Endodermal cell (in vitro differentiated cells): ENCODE data around the gene TRAK1. TPM values are rescaled to one million over a fixed set of nuclear protein-coding genes. Genes with fewer than 3 reads are reported as not detected.

Experiments
- DNase-seq: peaks from one replicate; pipeline ENCODE4 v3.0.0-alpha.2; 2017
- H3K27ac ChIP-seq: 2 replicates; pipeline ENCODE4 v1.5.1; 2013; ENCODE audit warnings: mild to moderate bottlenecking, low read depth, low read length, moderate library complexity
- H3K27me3 ChIP-seq: 2 replicates; pipeline ENCODE4 v1.6.1; 2013; ENCODE audit warnings: mild to moderate bottlenecking, low read length, moderate library complexity; ENCODE audit not compliant: insufficient read depth, control insufficient read depth, poor library complexity, severe bottlenecking
- H3K36me3 ChIP-seq: 2 replicates; pipeline ENCODE4 v1.7.0; 2013; ENCODE audit warnings: mild to moderate bottlenecking, low read length, moderate library complexity; ENCODE audit not compliant: control insufficient read depth, insufficient read depth
- H3K4me1 ChIP-seq: one replicate; pipeline ENCODE4 v1.7.0; 2013; ENCODE audit warnings: low read length; ENCODE audit not compliant: control insufficient read depth, insufficient read depth
- H3K4me3 ChIP-seq: 2 replicates; pipeline ENCODE4 v1.5.1; 2013; ENCODE audit warnings: mild to moderate bottlenecking, low read length, moderate library complexity
- H3K9ac ChIP-seq: 2 replicates; pipeline ENCODE4 v1.6.1; 2013; ENCODE audit warnings: mild to moderate bottlenecking, low read length, moderate library complexity; ENCODE audit not compliant: poor library complexity, severe bottlenecking; ENCODE audit errors: extremely low read depth
- H3K9me3 ChIP-seq: 2 replicates; pipeline ENCODE4 v1.6.1; 2013; ENCODE audit warnings: mild to moderate bottlenecking, low read length, moderate library complexity; ENCODE audit not compliant: control insufficient read depth
- H3K27ac Mint-ChIP-seq: 2 replicates; pipeline ENCODE4 v1.8.0; 2020; ENCODE audit warnings: mixed read lengths
- H3K27me3 Mint-ChIP-seq: 2 replicates; pipeline ENCODE4 v1.8.0; 2021; ENCODE audit warnings: mild to moderate bottlenecking, mixed read lengths; ENCODE audit not compliant: insufficient read depth
- H3K36me3 Mint-ChIP-seq: 2 replicates; pipeline ENCODE4 v1.8.0; 2020; ENCODE audit warnings: low read depth, mixed read lengths
- H3K4me1 Mint-ChIP-seq: 2 replicates; pipeline ENCODE4 v1.8.0; 2020; ENCODE audit warnings: mixed read lengths
- H3K4me3 Mint-ChIP-seq: 2 replicates; pipeline ENCODE4 v1.8.0; 2020; ENCODE audit warnings: mild to moderate bottlenecking, moderate library complexity, mixed read lengths
- H3K9me3 Mint-ChIP-seq: 2 replicates; pipeline ENCODE4 v1.8.0; 2020; ENCODE audit warnings: mild to moderate bottlenecking, mixed read lengths
- WGBS, 2 experiments: methylation state at CpG; one replicate each; pipeline versions ENCODE4 v1.1.5 to v1.1.7; 2013; ENCODE audit warnings: missing lambda C conversion rate in 2 of 2, mixed read lengths in 1 of 2; ENCODE audit not compliant: insufficient coverage in 1 of 2, insufficient read length in 1 of 2; 5-methylcytosine and 5-hydroxymethylcytosine counted together
- total RNA-seq, 2 donors: library from RNA; stranded (reverse); fragmentation: NEBNext Ultra II Directional in 1 of 2; extraction: Animal tissue kit (Norgen Biotek cat#: 25700) in 1 of 2; gene quantifications; 2 replicates in 1 of 2; 3 replicates in 1 of 2; pipeline ENCODE4 v1.2.1, GENCODE V29; 2021
- TF ChIP-seq, protein P1 (sequence below): fragments of 200-600 bp; sonication (generic); conservative IDR thresholded peaks from 2 replicates; pipeline ENCODE4 v1.5.0; 2021; ENCODE audit warnings: antibody characterized with exemption, mild to moderate bottlenecking

Gene TRAK1
- total RNA-seq, 2 donors from 2014 or later = 29.8 to 31.0 TPM

GRCh38 chr3:42115946-42116345, 24.8 kb downstream of the TRAK1 start:
- Mint-ChIP-seq H3K4me3 (no peak overlapping the region), H3K27ac (no peak overlapping the region), H3K36me3 (peaks cover 3% of the 10 kb centered on the region), H3K27me3 (no peaks in the 10 kb centered on the region), H3K9me3 (no peaks in the 10 kb centered on the region), H3K4me1 (peaks cover 5% of the 10 kb centered on the region)
- TF ChIP-seq, protein P1, sequence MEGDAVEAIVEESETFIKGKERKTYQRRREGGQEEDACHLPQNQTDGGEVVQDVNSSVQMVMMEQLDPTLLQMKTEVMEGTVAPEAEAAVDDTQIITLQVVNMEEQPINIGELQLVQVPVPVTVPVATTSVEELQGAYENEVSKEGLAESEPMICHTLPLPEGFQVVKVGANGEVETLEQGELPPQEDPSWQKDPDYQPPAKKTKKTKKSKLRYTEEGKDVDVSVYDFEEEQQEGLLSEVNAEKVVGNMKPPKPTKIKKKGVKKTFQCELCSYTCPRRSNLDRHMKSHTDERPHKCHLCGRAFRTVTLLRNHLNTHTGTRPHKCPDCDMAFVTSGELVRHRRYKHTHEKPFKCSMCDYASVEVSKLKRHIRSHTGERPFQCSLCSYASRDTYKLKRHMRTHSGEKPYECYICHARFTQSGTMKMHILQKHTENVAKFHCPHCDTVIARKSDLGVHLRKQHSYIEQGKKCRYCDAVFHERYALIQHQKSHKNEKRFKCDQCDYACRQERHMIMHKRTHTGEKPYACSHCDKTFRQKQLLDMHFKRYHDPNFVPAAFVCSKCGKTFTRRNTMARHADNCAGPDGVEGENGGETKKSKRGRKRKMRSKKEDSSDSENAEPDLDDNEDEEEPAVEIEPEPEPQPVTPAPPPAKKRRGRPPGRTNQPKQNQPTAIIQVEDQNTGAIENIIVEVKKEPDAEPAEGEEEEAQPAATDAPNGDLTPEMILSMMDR = no peak
- Histone ChIP-seq H3K27me3 (no peaks in the 10 kb centered on the region), H3K4me1 (no peaks in the 10 kb centered on the region), H3K9ac (no peak overlapping the region), H3K9me3 (no peaks in the 10 kb centered on the region), H3K36me3 (no peaks in the 10 kb centered on the region), H3K27ac (no peak overlapping the region), H3K4me3 (no peak overlapping the region)
- 95 to 96% methylated on average over 7 to 9 of the region's 9 CpGs for WGBS, 2 experiments
- no peak for DNase-seq

GRCh38 chr3:42116466-42116865, 25.3 kb downstream of the TRAK1 start:
- no peak overlapping the region for H3K27ac Mint-ChIP-seq
- H3K9me3 Mint-ChIP-seq = no peaks in the 10 kb centered on the region
- H3K4me1 Mint-ChIP-seq = peaks cover 5% of the 10 kb centered on the region
- no peaks in the 10 kb centered on the region for H3K36me3 ChIP-seq
- H3K27me3 ChIP-seq = no peaks in the 10 kb centered on the region
- no peaks in the 10 kb centered on the region for H3K27me3 Mint-ChIP-seq
- no peaks in the 10 kb centered on the region for H3K9me3 ChIP-seq
- 95% methylated on average over 1 of the region's 1 CpG; no CpG with 5 or more reads in 1 of the 2 experiments for WGBS, 2 experiments
- TF ChIP-seq, protein P1 = no peak
- no peak overlapping the region for H3K27ac ChIP-seq
- no peak overlapping the region for H3K9ac ChIP-seq
- H3K4me3 ChIP-seq = no peak overlapping the region
- no peak for DNase-seq
- no peaks in the 10 kb centered on the region for H3K4me1 ChIP-seq
- H3K36me3 Mint-ChIP-seq = peaks cover 3% of the 10 kb centered on the region
- H3K4me3 Mint-ChIP-seq = no peak overlapping the region

DNA sequence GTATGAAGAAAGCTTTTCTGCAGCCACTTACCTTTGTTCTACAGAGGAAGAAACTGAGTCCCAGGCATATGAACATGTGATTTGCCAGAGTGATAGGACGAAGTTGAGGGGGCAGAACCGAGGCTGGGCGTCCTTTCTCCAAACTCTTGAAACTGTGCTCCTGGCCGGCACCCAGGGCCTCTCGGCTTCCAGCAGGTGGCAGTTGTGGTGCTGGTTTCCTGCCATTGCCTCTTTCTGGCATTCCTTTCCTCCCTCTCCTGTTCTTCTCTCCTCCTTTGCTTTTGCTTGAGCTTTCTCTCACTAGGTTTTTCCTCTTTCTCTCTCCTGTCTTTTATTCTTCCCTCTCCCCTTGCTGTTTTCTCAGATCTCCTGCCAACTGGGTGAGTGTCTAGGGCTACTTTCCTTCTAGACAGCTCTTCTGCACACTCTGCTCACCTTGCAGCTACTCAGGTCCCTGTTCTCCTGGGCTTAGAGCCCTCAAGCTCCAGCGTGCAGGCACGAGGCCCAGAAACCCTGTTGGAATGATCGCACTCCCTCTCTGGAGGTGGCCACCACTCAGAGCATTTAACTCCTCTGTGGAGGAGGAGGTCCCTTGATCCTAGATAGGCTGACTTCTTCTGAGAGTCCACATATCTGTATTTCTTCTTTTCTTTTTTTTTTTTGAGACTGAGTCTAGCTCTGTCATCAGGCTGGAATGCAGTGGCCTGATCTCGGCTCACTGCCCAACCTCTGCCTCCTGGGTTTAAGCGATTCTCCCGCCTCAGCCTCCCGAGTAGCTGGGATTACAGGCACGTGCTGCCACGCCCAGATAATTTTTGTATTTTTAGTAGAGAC, 26.2 kb downstream of the TRAK1 start:
- WGBS, 2 experiments = 71 to 80% methylated on average over 10 to 14 of the region's 14 CpGs
- Histone ChIP-seq H3K27ac (no peak overlapping the region), H3K9ac (no peak overlapping the region), H3K4me3 (no peak overlapping the region), H3K36me3 (no peaks in the 10 kb centered on the region), H3K4me1 (no peaks in the 10 kb centered on the region), H3K9me3 (no peaks in the 10 kb centered on the region), H3K27me3 (no peaks in the 10 kb centered on the region)
- Mint-ChIP-seq H3K36me3 (peaks cover 3% of the 10 kb centered on the region), H3K9me3 (no peaks in the 10 kb centered on the region), H3K27me3 (no peaks in the 10 kb centered on the region), H3K4me1 (peaks cover 6% of the 10 kb centered on the region), H3K4me3 (no peak overlapping the region), H3K27ac (peak overlapping the region; percentile 2)
- peak; percentile 86 for DNase-seq
- TF ChIP-seq, protein P1 = peak; percentile 83
